NCI-H146 treated with DMSO at 0.1 percent for 48 hours (cell line): Measurements from ENCODE around the gene HTD2.

ENCODE experiments used
- DNase-seq: peaks from one replicate; lab custom pipeline; 2025; ENCODE audit not compliant: unreplicated experiment; lab: John Stamatoyannopoulos, UW

Gene HTD2

GRCh38 chr3:58355179-58355578, 48.9 kb downstream of the HTD2 start:
- DNase-seq, result no peak

GRCh38 chr3:58356054-58356453, 49.7 kb downstream of the HTD2 start:
- DNase-seq, result no peak

GRCh38 chr3:58357402-58357801, 51.1 kb downstream of the HTD2 start:
- no peak for DNase-seq

- no peak for DNase-seq
Measured at GRCh38 chr3:58358092-58358491, 51.8 kb downstream of the HTD2 start.

GRCh38 chr3:58358808-58359207, 52.5 kb downstream of the HTD2 start:
- no peak for DNase-seq

GRCh38 chr3:58359621-58360020, 53.3 kb downstream of the HTD2 start:
- no peak for DNase-seq

- DNase-seq, result no peak
Measured at GRCh38 chr3:58361866-58362265, 55.5 kb downstream of the HTD2 start.

GRCh38 chr3:58366699-58367098, 60.4 kb downstream of the HTD2 start:
- DNase-seq, result no peak

- no peak for DNase-seq
Measured at GRCh38 chr3:58369038-58369437, 62.7 kb downstream of the HTD2 start.
